Stimulated activated CD8-positive, alpha-beta memory T cell treated with anti-CD3 and anti-CD28 coated beads, Interleukin-2, amount 100 ng/mL, for 1 hour (primary cell): ENCODE data around the gene SLF2.

ENCODE experiments used
- DNase-seq, 2 donors: peaks; one replicate each; pipeline ENCODE4 v3.0.0-alpha.2; 2020; ENCODE audit warnings: low read depth in 2 of 2

The SLF2 gene

GRCh38 chr10:100912605-100913469 lies at the start of gene SLF2:
TSS of gene SLF2 (plus strand) at chr10:100912963. CDS start at chr10:100913111, 148 bp downstream.
- DNase-seq = peak; percentile 84

- DNase-seq = no peak
Measured at GRCh38 chr10:100863433-100863832, 49.3 kb upstream of the SLF2 start.

GRCh38 chr10:100864036-100864885 lies 48.5 kb upstream of the SLF2 start:
- no peak for DNase-seq

- no peak for DNase-seq
Measured at GRCh38 chr10:100864978-100865377, 47.8 kb upstream of the SLF2 start.

- no peak for DNase-seq
Measured at GRCh38 chr10:100866010-100866409, 46.8 kb upstream of the SLF2 start.

- no peak for DNase-seq
Measured at GRCh38 chr10:100866575-100867098, 46.1 kb upstream of the SLF2 start.

GRCh38 chr10:100867261-100867963 lies 45.4 kb upstream of the SLF2 start:
- no peak for DNase-seq

- DNase-seq = no peak
Measured at GRCh38 chr10:100868382-100868781, 44.4 kb upstream of the SLF2 start.

GRCh38 chr10:100869399-100869798 lies 43.4 kb upstream of the SLF2 start:
- no peak for DNase-seq

- DNase-seq = peak in 1 of 2 donors; percentile 18
Measured at GRCh38 chr10:100872034-100872791, 40.5 kb upstream of the SLF2 start.

- DNase-seq = no peak
Measured at GRCh38 chr10:100873146-100873826, 39.5 kb upstream of the SLF2 start.

- no peak for DNase-seq
Measured at GRCh38 chr10:100873827-100874326, 38.9 kb upstream of the SLF2 start.

- no peak for DNase-seq
Measured at GRCh38 chr10:100874702-100875483, 37.9 kb upstream of the SLF2 start.

GRCh38 chr10:100875484-100876166 lies 37.1 kb upstream of the SLF2 start:
- DNase-seq = no peak

GRCh38 chr10:100876585-100877460 lies 35.9 kb upstream of the SLF2 start:
- DNase-seq = no peak

- DNase-seq = no peak
Measured at GRCh38 chr10:100877461-100877850, 35.3 kb upstream of the SLF2 start.

- DNase-seq = no peak
Measured at GRCh38 chr10:100878291-100878910, 34.4 kb upstream of the SLF2 start.
